Kidney capillary endothelial cell (primary cell): ENCODE measurements around the gene ORMDL3.

ENCODE experiments used
- DNase-seq: peaks from one replicate; pipeline ENCODE4 v3.0.0-alpha.2; 2018; ENCODE audit warnings: low spot score

The ORMDL3 gene

GRCh38 chr17:39927101-39927928 lies at the start of gene ORMDL3, which contains the start of gene LRRC3C:
ORMDL3 (minus strand) TSS chr17:39927601; CDS start chr17:39924203, 3,398 bp downstream.
LRRC3C (plus strand) TSS chr17:39927732; CDS start chr17:39941524, 13,792 bp downstream.
- peak; percentile 85 for DNase-seq

- DNase-seq: no peak
Observed at GRCh38 chr17:39975801-39976200, 48.4 kb upstream of the ORMDL3 start.

GRCh38 chr17:39974433-39974832 lies 47.0 kb upstream of the ORMDL3 start:
- DNase-seq: no peak

GRCh38 chr17:39973496-39973895 lies 46.1 kb upstream of the ORMDL3 start:
- DNase-seq: no peak

GRCh38 chr17:39972271-39972670 lies 44.9 kb upstream of the ORMDL3 start:
- no peak for DNase-seq

- DNase-seq: no peak
Observed at GRCh38 chr17:39971076-39971603, 43.7 kb upstream of the ORMDL3 start.

- no peak for DNase-seq
Observed at GRCh38 chr17:39970157-39970692, 42.8 kb upstream of the ORMDL3 start.

GRCh38 chr17:39969375-39969774 lies 42.0 kb upstream of the ORMDL3 start:
- no peak for DNase-seq

- DNase-seq: no peak
Observed at GRCh38 chr17:39968761-39969160, 41.4 kb upstream of the ORMDL3 start.

- DNase-seq: no peak
Observed at GRCh38 chr17:39966771-39967170, 39.4 kb upstream of the ORMDL3 start.

- no peak for DNase-seq
Observed at GRCh38 chr17:39965017-39965699, 37.8 kb upstream of the ORMDL3 start.

GRCh38 chr17:39963829-39964228 lies 36.4 kb upstream of the ORMDL3 start:
- DNase-seq: no peak

- no peak for DNase-seq
Observed at GRCh38 chr17:39962642-39963220, 35.3 kb upstream of the ORMDL3 start, which contains the start of gene GSDMA. GSDMA (plus strand) TSS chr17:39963004; CDS start chr17:39965688, 2,684 bp downstream.

GRCh38 chr17:39960524-39961041 lies 33.2 kb upstream of the ORMDL3 start:
- DNase-seq: no peak

- no peak for DNase-seq
Observed at GRCh38 chr17:39955726-39956225, 28.4 kb upstream of the ORMDL3 start.

GRCh38 chr17:39954876-39955275 lies 27.5 kb upstream of the ORMDL3 start:
- no peak for DNase-seq

GRCh38 chr17:39953471-39953888 lies 26.1 kb upstream of the ORMDL3 start:
- no peak for DNase-seq

GRCh38 chr17:39952680-39953470 lies 25.5 kb upstream of the ORMDL3 start:
- peak; percentile 88 for DNase-seq

GRCh38 chr17:39951924-39952679 lies 24.7 kb upstream of the ORMDL3 start:
- no peak for DNase-seq

GRCh38 chr17:39950871-39951348 lies 23.5 kb upstream of the ORMDL3 start:
- DNase-seq: no peak
